ENCODE measurements around the gene GSTT2. TPM values are rescaled to one million over a fixed set of nuclear protein-coding genes. Genes with fewer than 3 reads are reported as not detected.
"Not testable (repeated sequence)": the region's sequence is repeated elsewhere in the genome, so short reads cannot be mapped to it uniquely, and the experiment has no call there.

GSTT2 gene
- total and polyA plus RNA-seq, 4 donors, result 0.19 to 1.2 (median 0.64) TPM

GRCh38 chr22:23970816-23971486 lies 9.0 kb upstream of the GSTT2 start:
- DNase-seq (ENCODE audit: low spot score), result peak; percentile 42
- peak overlapping the region; percentile 6 to 55 for H3K27ac ChIP-seq (ENCODE audit: low read depth in 1 of 2, low read length in 2 of 2)
- TF ChIP-seq HNF4A (conservative IDR thresholded peaks at IDR 0.05) (no peak), FOXA1 (IDR thresholded peaks at IDR 0.05) (no peak), YY1 (IDR thresholded peaks at IDR 0.05) (no peak), RXRA (IDR thresholded peaks at IDR 0.05) (peak in 1 of 2 donors; percentile 5), RAD21 (IDR thresholded peaks at IDR 0.05) (no peak), SP1 (IDR thresholded peaks at IDR 0.05) (peak; percentile 33), JUND (IDR thresholded peaks at IDR 0.05) (peak in 1 of 2 donors; percentile 11)
- H3K4me1 ChIP-seq (ENCODE audit: control insufficient read depth in 4 of 4, insufficient read depth in 4 of 4, low read length in 3 of 4), result peaks cover 3 to 18% (median 9%) of the 10 kb centered on the region in 4 donors
- no peak overlapping the region for H3K9ac ChIP-seq (ENCODE audit: low read depth in 1 of 2, low read length in 2 of 2)
- no peak overlapping the region for H3K4me3 ChIP-seq (ENCODE audit: low read depth in 1 of 3, low read length in 3 of 3)
- no peaks in the 10 kb centered on the region for H3K9me3 ChIP-seq (ENCODE audit: control insufficient read depth in 4 of 4, low read length in 3 of 4)
- 56% methylated on average over 6 of the region's 6 CpGs for WGBS
- H3K27me3 ChIP-seq (ENCODE audit: control insufficient read depth in 4 of 4, insufficient read depth in 4 of 4, low read length in 3 of 4), result no peaks in the 10 kb centered on the region
- peaks cover 8 to 22% (median 15%) of the 10 kb centered on the region in 4 donors for H3K36me3 ChIP-seq (ENCODE audit: control insufficient read depth in 4 of 4, insufficient read depth in 3 of 4, low read depth in 1 of 4, low read length in 3 of 4)

GRCh38 chr22:23971927-23972326 lies 8.0 kb upstream of the GSTT2 start:
- not testable (repeated sequence) for H3K9me3 ChIP-seq (ENCODE audit: control insufficient read depth in 4 of 4, low read length in 3 of 4); H3K9ac ChIP-seq (ENCODE audit: low read depth in 1 of 2, low read length in 2 of 2); DNase-seq (ENCODE audit: low spot score); H3K4me3 ChIP-seq (ENCODE audit: low read depth in 1 of 3, low read length in 3 of 3); H3K27me3 ChIP-seq (ENCODE audit: control insufficient read depth in 4 of 4, insufficient read depth in 4 of 4, low read length in 3 of 4)
- H3K27ac ChIP-seq (ENCODE audit: low read depth in 1 of 2, low read length in 2 of 2), result peak overlapping the region; percentile 17 to 55
- H3K4me1 ChIP-seq (ENCODE audit: control insufficient read depth in 4 of 4, insufficient read depth in 4 of 4, low read length in 3 of 4), result peaks cover 3 to 18% (median 9%) of the 10 kb centered on the region in 4 donors
- WGBS, result 94% methylated on average over 3 of the region's 3 CpGs
- H3K36me3 ChIP-seq (ENCODE audit: control insufficient read depth in 4 of 4, insufficient read depth in 3 of 4, low read depth in 1 of 4, low read length in 3 of 4), result peaks cover 8 to 22% (median 15%) of the 10 kb centered on the region in 4 donors

- H3K9ac ChIP-seq (ENCODE audit: low read depth in 1 of 2, low read length in 2 of 2); DNase-seq (ENCODE audit: low spot score): not testable (repeated sequence)
- WGBS, result no CpG with 5 or more reads among the region's 29 CpGs
Observed at GRCh38 chr22:23974345-23974744, 5.6 kb upstream of the GSTT2 start, which contains the start of gene DDT. Gene DDT (minus strand): TSS chr22:23974441. CDS start chr22:23974414, 27 bp downstream.

GRCh38 chr22:23974836-23975352 lies 5.0 kb upstream of the GSTT2 start:
- not testable (repeated sequence) for DNase-seq (ENCODE audit: low spot score)
- 7% methylated on average over 8 of the region's 27 CpGs for WGBS

More at GRCh38 chr22:23974345-23974744, 5.6 kb upstream of the GSTT2 start, which contains the start of gene DDT:
- H3K27ac ChIP-seq (ENCODE audit: low read depth in 1 of 2, low read length in 2 of 2); H3K4me3 ChIP-seq (ENCODE audit: low read depth in 1 of 3, low read length in 3 of 3); H3K9me3 ChIP-seq (ENCODE audit: control insufficient read depth in 4 of 4, low read length in 3 of 4); H3K27me3 ChIP-seq (ENCODE audit: control insufficient read depth in 4 of 4, insufficient read depth in 4 of 4, low read length in 3 of 4): not testable (repeated sequence)
- peaks cover 1 to 18% (median 7%) of the 10 kb centered on the region in 4 donors for H3K4me1 ChIP-seq (ENCODE audit: control insufficient read depth in 4 of 4, insufficient read depth in 4 of 4, low read length in 3 of 4)
- peaks cover 8 to 20% (median 15%) of the 10 kb centered on the region in 4 donors for H3K36me3 ChIP-seq (ENCODE audit: control insufficient read depth in 4 of 4, insufficient read depth in 3 of 4, low read depth in 1 of 4, low read length in 3 of 4)

GRCh38 chr22:23977304-23977703 lies 2.6 kb upstream of the GSTT2 start:
- not testable (repeated sequence) for DNase-seq (ENCODE audit: low spot score)
- WGBS, result 89% methylated on average over 7 of the region's 12 CpGs

More at GRCh38 chr22:23974836-23975352, 5.0 kb upstream of the GSTT2 start:
- Histone ChIP-seq H3K4me1 (ENCODE audit: control insufficient read depth in 4 of 4, insufficient read depth in 4 of 4, low read length in 3 of 4) (peaks cover 0 to 15% (median 3%) of the 10 kb centered on the region in 4 donors), H3K36me3 (ENCODE audit: control insufficient read depth in 4 of 4, insufficient read depth in 3 of 4, low read depth in 1 of 4, low read length in 3 of 4) (peaks cover 8 to 16% (median 13%) of the 10 kb centered on the region in 4 donors)
- H3K4me3 ChIP-seq (ENCODE audit: low read depth in 1 of 3, low read length in 3 of 3); H3K9me3 ChIP-seq (ENCODE audit: control insufficient read depth in 4 of 4, low read length in 3 of 4); H3K27me3 ChIP-seq (ENCODE audit: control insufficient read depth in 4 of 4, insufficient read depth in 4 of 4, low read length in 3 of 4); H3K9ac ChIP-seq (ENCODE audit: low read depth in 1 of 2, low read length in 2 of 2); H3K27ac ChIP-seq (ENCODE audit: low read depth in 1 of 2, low read length in 2 of 2): not testable (repeated sequence)

GRCh38 chr22:23980567-23980966 lies 633 bp downstream of the GSTT2 start:
- WGBS, result 57% methylated on average over 5 of the region's 7 CpGs
- not testable (repeated sequence) for H3K4me3 ChIP-seq (ENCODE audit: low read depth in 1 of 3, low read length in 3 of 3); DNase-seq (ENCODE audit: low spot score); H3K27me3 ChIP-seq (ENCODE audit: control insufficient read depth in 4 of 4, insufficient read depth in 4 of 4, low read length in 3 of 4); H3K36me3 ChIP-seq (ENCODE audit: control insufficient read depth in 4 of 4, insufficient read depth in 3 of 4, low read depth in 1 of 4, low read length in 3 of 4); H3K9me3 ChIP-seq (ENCODE audit: control insufficient read depth in 4 of 4, low read length in 3 of 4); H3K9ac ChIP-seq (ENCODE audit: low read depth in 1 of 2, low read length in 2 of 2); H3K27ac ChIP-seq (ENCODE audit: low read depth in 1 of 2, low read length in 2 of 2); H3K4me1 ChIP-seq (ENCODE audit: control insufficient read depth in 4 of 4, insufficient read depth in 4 of 4, low read length in 3 of 4)

More at GRCh38 chr22:23977304-23977703, 2.6 kb upstream of the GSTT2 start:
- not testable (repeated sequence) for H3K36me3 ChIP-seq (ENCODE audit: control insufficient read depth in 4 of 4, insufficient read depth in 3 of 4, low read depth in 1 of 4, low read length in 3 of 4); H3K27me3 ChIP-seq (ENCODE audit: control insufficient read depth in 4 of 4, insufficient read depth in 4 of 4, low read length in 3 of 4); H3K9ac ChIP-seq (ENCODE audit: low read depth in 1 of 2, low read length in 2 of 2); H3K4me3 ChIP-seq (ENCODE audit: low read depth in 1 of 3, low read length in 3 of 3); H3K27ac ChIP-seq (ENCODE audit: low read depth in 1 of 2, low read length in 2 of 2); H3K4me1 ChIP-seq (ENCODE audit: control insufficient read depth in 4 of 4, insufficient read depth in 4 of 4, low read length in 3 of 4); H3K9me3 ChIP-seq (ENCODE audit: control insufficient read depth in 4 of 4, low read length in 3 of 4)

All from liver (tissue), 9 donors.